OCI-LY1 (cell line): ENCODE measurements around the gene MEA1.

Experiments
- H2AFZ ChIP-seq: fragments of 200-600 bp; sonication (generic), shearing (Covaris generic); 2 replicates; pipeline ENCODE4 v1.6.0; 2014; ENCODE audit warnings: antibody characterized with exemption, mild to moderate bottlenecking, low read length
- H3F3A ChIP-seq: fragments of 200-600 bp; sonication (generic), shearing (Covaris generic); 2 replicates; pipeline ENCODE4 v1.6.0; 2014; ENCODE audit warnings: mild to moderate bottlenecking, antibody characterized with exemption, low read length, moderate library complexity; ENCODE audit not compliant: insufficient read depth
- H3K27ac ChIP-seq: fragments of 200-600 bp; sonication (generic); 2 replicates; pipeline ENCODE4 v1.5.1; 2014; ENCODE audit warnings: low read length, mixed run types, mild to moderate bottlenecking, low read depth; ENCODE audit not compliant: poor library complexity, severe bottlenecking
- H3K27me3 ChIP-seq: fragments of 200-600 bp; sonication (generic); 2 replicates; pipeline ENCODE4 v1.6.0; 2014; ENCODE audit warnings: antibody characterized with exemption, mild to moderate bottlenecking, low read length, moderate library complexity; ENCODE audit not compliant: insufficient read depth
- H3K36me3 ChIP-seq: fragments of 200-600 bp; sonication (generic); 2 replicates; pipeline ENCODE4 v1.6.1; 2014; ENCODE audit warnings: mild to moderate bottlenecking, antibody characterized with exemption, low read length, moderate library complexity, mixed read lengths; ENCODE audit not compliant: insufficient read depth
- H3K4me1 ChIP-seq: fragments of 200-600 bp; sonication (generic); 2 replicates; pipeline ENCODE4 v1.5.1; 2014; ENCODE audit warnings: mild to moderate bottlenecking, low read length, moderate library complexity; ENCODE audit not compliant: insufficient read depth, severe bottlenecking
- H3K4me2 ChIP-seq: fragments of 200-600 bp; sonication (generic), shearing (Covaris generic); 2 replicates; pipeline ENCODE4 v1.6.1; 2014; ENCODE audit warnings: low read length
- H3K4me3 ChIP-seq: fragments of 200-600 bp; sonication (generic); 2 replicates; pipeline ENCODE4 v1.5.1; 2014; ENCODE audit warnings: low read length, low read depth, mild to moderate bottlenecking, mixed read lengths; ENCODE audit not compliant: poor library complexity, severe bottlenecking
- H3K79me2 ChIP-seq: fragments of 200-600 bp; shearing (Covaris generic); 2 replicates; pipeline ENCODE4 v1.6.1; 2016; ENCODE audit warnings: mixed run types, low read length, mixed read lengths; ENCODE audit not compliant: insufficient read depth
- H3K9ac ChIP-seq: fragments of 200-600 bp; sonication (generic), shearing (Covaris generic); 2 replicates; pipeline ENCODE4 v1.6.1; 2014; ENCODE audit warnings: mild to moderate bottlenecking, low read length, mixed read lengths
- H3K9me2 ChIP-seq: fragments of 200-600 bp; sonication (generic), shearing (Covaris generic); 2 replicates; pipeline ENCODE4 v1.6.1; 2014; ENCODE audit warnings: low read depth, mild to moderate bottlenecking, low read length, mixed read lengths
- H3K9me3 ChIP-seq: fragments of 200-600 bp; shearing (Covaris generic); 2 replicates; pipeline ENCODE4 v1.6.1; 2014; ENCODE audit warnings: low read length, mixed read lengths
- H4K20me1 ChIP-seq: fragments of 200-600 bp; sonication (generic), shearing (Covaris generic); 2 replicates; pipeline ENCODE4 v1.6.0; 2016; ENCODE audit warnings: mild to moderate bottlenecking, low read length; ENCODE audit not compliant: insufficient read depth
- EZH2 ChIP-seq: fragments of 200-600 bp; sonication (generic), shearing (Covaris generic); IDR thresholded peaks from 2 replicates; pipeline ENCODE4 v1.8.0; 2017; ENCODE audit warnings: borderline replicate concordance, mixed run types, mild to moderate bottlenecking, antibody characterized with exemption, low read length, moderate library complexity, mixed read lengths
- TF ChIP-seq, protein P1 (sequence below): fragments of 200-600 bp; sonication (generic), shearing (Covaris generic); IDR thresholded peaks from 2 replicates; pipeline ENCODE4 v1.5.1; 2017; ENCODE audit warnings: mild to moderate bottlenecking, antibody characterized with exemption, low read length, moderate library complexity, mixed read lengths

The MEA1 gene

DNA sequence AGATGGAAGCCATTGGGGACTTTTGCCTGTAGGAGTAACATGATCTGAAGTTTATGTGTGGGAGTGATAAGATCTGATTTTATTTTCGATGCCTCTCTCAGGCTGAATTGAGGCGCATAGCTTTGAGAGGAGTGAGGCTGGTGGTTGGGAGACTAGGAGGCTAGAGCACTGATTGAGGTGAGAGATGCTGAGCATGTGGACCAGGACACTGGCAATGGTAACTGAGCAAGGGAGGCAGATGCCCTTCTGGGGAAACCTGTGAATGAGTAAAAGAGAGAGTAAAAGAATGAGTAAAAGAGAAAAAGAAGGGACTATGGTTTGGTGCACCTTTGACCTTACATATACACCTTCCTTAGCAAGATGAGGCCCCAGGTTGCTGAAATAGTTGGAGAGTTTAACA lies 10.7 kb upstream of the MEA1 start:
- Histone ChIP-seq H3F3A (no peaks in the 10 kb centered on the region), H3K4me2 (no peak overlapping the region), H3K27me3 (no peaks in the 10 kb centered on the region), H3K9me3 (no peaks in the 10 kb centered on the region), H3K4me3 (no peak overlapping the region), H3K27ac (no peak overlapping the region), H2AFZ (no peak overlapping the region), H3K4me1 (peaks cover 21% of the 10 kb centered on the region), H3K79me2 (peaks cover 14% of the 10 kb centered on the region; the same call in 1 of the 2 replicates), H3K9me2 (no peaks in the 10 kb centered on the region), H3K36me3 (peaks cover 71% of the 10 kb centered on the region), H3K9ac (no peak overlapping the region), H4K20me1 (no peaks in the 10 kb centered on the region)
- no peak for TF ChIP-seq EZH2

- Histone ChIP-seq H3K79me2 (peaks cover 14% of the 10 kb centered on the region; the same call in 1 of the 2 replicates), H3K9ac (peak within 1 kb of the TSS; percentile 98), H2AFZ (no peak within 1 kb of the TSS), H3K4me3 (peak within 1 kb of the TSS; percentile 98), H3F3A (no peaks in the 10 kb centered on the region), H3K27ac (peak within 1 kb of the TSS; percentile 79), H3K4me1 (peaks cover 21% of the 10 kb centered on the region), H3K36me3 (peaks cover 63% of the 10 kb centered on the region), H4K20me1 (no peaks in the 10 kb centered on the region), H3K9me3 (no peaks in the 10 kb centered on the region), H3K27me3 (no peaks in the 10 kb centered on the region), H3K4me2 (peak within 1 kb of the TSS; percentile 79), H3K9me2 (no peaks in the 10 kb centered on the region)
- TF ChIP-seq, protein P1, sequence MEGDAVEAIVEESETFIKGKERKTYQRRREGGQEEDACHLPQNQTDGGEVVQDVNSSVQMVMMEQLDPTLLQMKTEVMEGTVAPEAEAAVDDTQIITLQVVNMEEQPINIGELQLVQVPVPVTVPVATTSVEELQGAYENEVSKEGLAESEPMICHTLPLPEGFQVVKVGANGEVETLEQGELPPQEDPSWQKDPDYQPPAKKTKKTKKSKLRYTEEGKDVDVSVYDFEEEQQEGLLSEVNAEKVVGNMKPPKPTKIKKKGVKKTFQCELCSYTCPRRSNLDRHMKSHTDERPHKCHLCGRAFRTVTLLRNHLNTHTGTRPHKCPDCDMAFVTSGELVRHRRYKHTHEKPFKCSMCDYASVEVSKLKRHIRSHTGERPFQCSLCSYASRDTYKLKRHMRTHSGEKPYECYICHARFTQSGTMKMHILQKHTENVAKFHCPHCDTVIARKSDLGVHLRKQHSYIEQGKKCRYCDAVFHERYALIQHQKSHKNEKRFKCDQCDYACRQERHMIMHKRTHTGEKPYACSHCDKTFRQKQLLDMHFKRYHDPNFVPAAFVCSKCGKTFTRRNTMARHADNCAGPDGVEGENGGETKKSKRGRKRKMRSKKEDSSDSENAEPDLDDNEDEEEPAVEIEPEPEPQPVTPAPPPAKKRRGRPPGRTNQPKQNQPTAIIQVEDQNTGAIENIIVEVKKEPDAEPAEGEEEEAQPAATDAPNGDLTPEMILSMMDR, result no peak
Observed at GRCh38 chr6:43021270-43022047, 7.7 kb upstream of the MEA1 start, which contains the start of gene RRP36. TSS of gene RRP36 (plus strand) at chr6:43021623. CDS start at chr6:43021655, 32 bp downstream.

DNA sequence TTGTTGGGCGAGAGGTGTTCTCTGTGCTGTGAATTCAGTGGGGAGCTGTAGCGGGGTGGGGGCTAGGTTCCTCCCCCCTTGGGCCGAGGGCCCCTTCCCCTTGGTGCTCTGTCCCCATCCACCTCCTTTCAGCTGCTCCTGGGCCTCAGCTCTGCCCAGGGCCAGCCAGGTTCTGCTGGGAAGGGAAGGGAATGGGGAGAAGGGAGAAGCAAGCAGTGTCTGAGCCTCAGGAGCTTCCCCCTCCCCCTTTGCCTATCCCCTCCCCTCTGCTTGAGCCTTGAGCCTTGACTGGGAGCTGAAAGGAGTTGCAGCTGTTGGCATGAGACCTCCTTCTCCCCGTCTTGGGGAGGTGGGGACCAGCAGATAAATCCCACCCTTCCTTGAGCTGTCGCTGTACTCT lies 7.1 kb upstream of the MEA1 start:
- H3K27me3 ChIP-seq, result no peaks in the 10 kb centered on the region
- H3K4me3 ChIP-seq, result peak overlapping the region; percentile 98
- H4K20me1 ChIP-seq, result no peaks in the 10 kb centered on the region
- peak overlapping the region; percentile 98 for H3K9ac ChIP-seq
- H3K4me1 ChIP-seq, result peaks cover 21% of the 10 kb centered on the region
- no peaks in the 10 kb centered on the region for H3F3A ChIP-seq
- H3K79me2 ChIP-seq, result peaks cover 14% of the 10 kb centered on the region; the same call in 1 of the 2 replicates
- H3K9me2 ChIP-seq, result no peaks in the 10 kb centered on the region
- TF ChIP-seq, protein P1, result no peak
- no peak for TF ChIP-seq EZH2
- H2AFZ ChIP-seq, result no peak overlapping the region
- H3K36me3 ChIP-seq, result peaks cover 57% of the 10 kb centered on the region
- no peaks in the 10 kb centered on the region for H3K9me3 ChIP-seq
- H3K4me2 ChIP-seq, result peak overlapping the region; percentile 79
- peak overlapping the region; percentile 49 for H3K27ac ChIP-seq
